ENCODE results near the gene NT5C1A. TPM values are rescaled to one million over a fixed set of nuclear protein-coding genes. Genes with fewer than 3 reads are reported as not detected.

NT5C1A gene
- total RNA-seq, 1 experiment from 2014 or later: not detected

- Histone ChIP-seq H3K9ac (ENCODE audit: low read length) (no peak overlapping the region), H3K79me2 (ENCODE audit: low read length) (no peaks in the 10 kb centered on the region), H3K9me3 (ENCODE audit: low read length) (no peaks in the 10 kb centered on the region), H3K4me3 (ENCODE audit: low read length) (no peak overlapping the region), H3K36me3 (ENCODE audit: low read depth, low read length) (no peaks in the 10 kb centered on the region), H3K4me2 (ENCODE audit: low read length) (no peak overlapping the region), H3K9me2 (replicated peaks; ENCODE audit: low read length) (no peaks in the 10 kb centered on the region), H3K4me1 (ENCODE audit: insufficient read depth, low read length) (no peaks in the 10 kb centered on the region), H3K27ac (ENCODE audit: low read length) (no peak overlapping the region), H4K20me1 (ENCODE audit: low read length) (no peaks in the 10 kb centered on the region), H3F3A (ENCODE audit: low read length, unreplicated experiment) (no peaks in the 10 kb centered on the region), H2AFZ (ENCODE audit: low read length) (no peak overlapping the region), H3K27me3 (ENCODE audit: low read length) (peaks cover 13% of the 10 kb centered on the region)
- BruUV-seq (replicated peaks): no TSS peak
- ChIA-PET CTCF (no interaction called here), POLR2A (ENCODE audit: unreplicated experiment) (no interaction called here)
- ATAC-seq (no peak), DNase-seq (no peak)
- intact Hi-C loops (cut with micrococcal nuclease): no loop called here
- TF ChIP-seq EZH2 (IDR thresholded peaks at IDR 0.05; ENCODE audit: low read length, unreplicated experiment) (no peak), EZH2phosphoT487 (IDR thresholded peaks at IDR 0.05; ENCODE audit: borderline replicate concordance, low read length) (no peak), CTCF (conservative IDR thresholded peaks at IDR 0.05; ENCODE audit: low read depth, low read length) (no peak)
Observed at GRCh38 chr1:39676948-39677548, 5.1 kb upstream of the NT5C1A start.

- no peaks in the 10 kb centered on the region; the same call in 1 of the 2 replicates for H3K4me1 ChIP-seq (ENCODE audit: insufficient read depth, low read length)
- ATAC-seq (no peak), DNase-seq (no peak)
- no TSS peak for BruUV-seq (replicated peaks)
- no peak overlapping the region for H3K4me3 ChIP-seq (ENCODE audit: low read length)
- POLR2A ChIA-PET (ENCODE audit: unreplicated experiment): interaction anchor here (0.6 kb wide), 1 partner anchor 64 kb away, joined by 10 read pairs; the partner anchor contains the start of gene PPIE
- H3K36me3 ChIP-seq (ENCODE audit: low read depth, low read length): no peaks in the 10 kb centered on the region
- H4K20me1 ChIP-seq (ENCODE audit: low read length): no peaks in the 10 kb centered on the region
- H3K4me2 ChIP-seq (ENCODE audit: low read length): no peak overlapping the region
- H3K9ac ChIP-seq (ENCODE audit: low read length): no peak overlapping the region
- CTCF ChIA-PET: no interaction called here
- H2AFZ ChIP-seq (ENCODE audit: low read length): no peak overlapping the region
- H3F3A ChIP-seq (ENCODE audit: low read length, unreplicated experiment): no peaks in the 10 kb centered on the region
- H3K9me2 ChIP-seq (replicated peaks; ENCODE audit: low read length): no peaks in the 10 kb centered on the region
- H3K9me3 ChIP-seq (ENCODE audit: low read length): no peaks in the 10 kb centered on the region
- intact Hi-C loops (cut with micrococcal nuclease): no loop called here
- no peak overlapping the region for H3K27ac ChIP-seq (ENCODE audit: low read length)
- H3K27me3 ChIP-seq (ENCODE audit: low read length): peaks cover 21% of the 10 kb centered on the region
- no peaks in the 10 kb centered on the region for H3K79me2 ChIP-seq (ENCODE audit: low read length)
- TF ChIP-seq EZH2 (IDR thresholded peaks at IDR 0.05; ENCODE audit: low read length, unreplicated experiment) (no peak), EZH2phosphoT487 (IDR thresholded peaks at IDR 0.05; ENCODE audit: borderline replicate concordance, low read length) (no peak), CTCF (conservative IDR thresholded peaks at IDR 0.05; ENCODE audit: low read depth, low read length) (no peak)
Observed at GRCh38 chr1:39675220-39675619, 3.3 kb upstream of the NT5C1A start.

GRCh38 chr1:39673215-39673614 lies 1.3 kb upstream of the NT5C1A start:
- no TSS peak for BruUV-seq (replicated peaks)
- H3K9me2 ChIP-seq (replicated peaks; ENCODE audit: low read length): no peaks in the 10 kb centered on the region
- H3K4me2 ChIP-seq (ENCODE audit: low read length): no peak overlapping the region
- H3K4me1 ChIP-seq (ENCODE audit: insufficient read depth, low read length): no peaks in the 10 kb centered on the region; the same call in 1 of the 2 replicates
- no peak overlapping the region for H3K4me3 ChIP-seq (ENCODE audit: low read length)
- H4K20me1 ChIP-seq (ENCODE audit: low read length): no peaks in the 10 kb centered on the region
- H3K9me3 ChIP-seq (ENCODE audit: low read length): no peaks in the 10 kb centered on the region
- H2AFZ ChIP-seq (ENCODE audit: low read length): no peak overlapping the region
- no peaks in the 10 kb centered on the region for H3K36me3 ChIP-seq (ENCODE audit: low read depth, low read length)
- H3K27me3 ChIP-seq (ENCODE audit: low read length): peaks cover 21% of the 10 kb centered on the region
- no peak for ATAC-seq
- H3K27ac ChIP-seq (ENCODE audit: low read length): no peak overlapping the region
- DNase-seq: no peak
- POLR2A ChIA-PET (ENCODE audit: unreplicated experiment): no interaction called here
- no peaks in the 10 kb centered on the region for H3F3A ChIP-seq (ENCODE audit: low read length, unreplicated experiment)
- intact Hi-C loops (cut with micrococcal nuclease): no loop called here
- H3K79me2 ChIP-seq (ENCODE audit: low read length): no peaks in the 10 kb centered on the region
- no peak overlapping the region for H3K9ac ChIP-seq (ENCODE audit: low read length)
- no peak for TF ChIP-seq EZH2phosphoT487 (IDR thresholded peaks at IDR 0.05; ENCODE audit: borderline replicate concordance, low read length)
- no peak for TF ChIP-seq CTCF (conservative IDR thresholded peaks at IDR 0.05; ENCODE audit: low read depth, low read length)
- no peak for TF ChIP-seq EZH2 (IDR thresholded peaks at IDR 0.05; ENCODE audit: low read length, unreplicated experiment)
- CTCF ChIA-PET: interaction anchor here (0.7 kb wide), 1 partner anchor 43 kb away, joined by 3 read pairs; no protein-coding TSS in a partner anchor
